Stimulated activated CD8-positive, alpha-beta memory T cell treated with anti-CD3 and anti-CD28 coated beads, Interleukin-7, amount 100 ng/mL, for 48 hours (primary cell): Measurements from ENCODE around the gene C1orf21.

Experiments
- DNase-seq, 2 donors: peaks; one replicate each; pipeline ENCODE4 v3.0.0-alpha.2; 2020; ENCODE audit warnings: low read depth in 1 of 2; ENCODE audit errors: extremely low read depth in 1 of 2

C1orf21 gene

DNA sequence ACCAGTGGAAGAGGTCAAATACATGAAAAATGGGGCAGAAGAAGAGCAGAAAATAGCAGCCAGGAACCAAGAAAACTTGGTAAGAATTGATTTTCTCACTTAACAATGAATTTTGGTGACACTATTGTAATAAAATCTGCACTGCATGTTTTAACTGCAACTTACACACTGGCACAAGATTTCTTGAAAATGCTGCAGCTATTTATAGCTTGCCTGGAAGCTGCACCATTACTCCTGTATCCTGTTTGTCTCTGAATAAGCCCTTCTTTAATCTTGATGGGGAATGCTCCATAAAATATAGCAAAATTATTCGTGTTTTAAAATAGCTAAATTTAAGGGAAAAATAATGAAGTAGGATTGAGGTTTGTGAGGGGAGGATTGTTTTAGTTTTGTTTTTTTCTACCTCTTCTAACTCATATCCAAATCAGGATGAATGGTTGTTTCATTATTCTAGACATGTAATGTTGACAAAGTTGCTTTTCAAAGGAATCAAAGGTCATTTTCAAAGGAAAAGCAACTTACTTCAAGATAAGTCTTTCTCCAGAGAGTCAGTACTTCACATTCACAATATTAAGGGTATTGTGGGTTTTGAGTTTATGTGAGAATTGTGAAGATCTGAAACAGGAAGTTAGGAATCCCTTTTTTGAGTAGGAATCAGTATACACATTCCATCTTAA, 120.9 kb downstream of the C1orf21 start:
- no peak for DNase-seq

DNA sequence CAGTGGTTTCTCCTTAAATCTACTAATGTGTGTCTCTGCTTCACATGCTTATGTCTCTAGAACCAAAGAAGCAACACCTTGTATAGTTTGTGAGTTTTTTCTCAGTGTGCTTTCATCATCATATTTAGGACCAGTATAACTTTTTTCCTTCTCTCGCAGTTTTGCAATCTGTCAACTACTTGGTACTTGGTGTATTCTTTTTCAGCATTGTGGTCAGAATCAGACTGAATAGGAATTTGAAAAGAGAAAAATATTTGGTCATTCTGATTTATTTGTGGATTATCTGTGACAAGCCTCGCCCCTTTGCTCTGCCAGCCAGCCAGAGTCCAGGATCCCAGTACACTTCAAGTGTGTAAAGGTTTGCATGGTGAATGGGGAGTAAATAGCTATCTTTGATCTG, 122.3 kb downstream of the C1orf21 start:
- no peak for DNase-seq

DNA sequence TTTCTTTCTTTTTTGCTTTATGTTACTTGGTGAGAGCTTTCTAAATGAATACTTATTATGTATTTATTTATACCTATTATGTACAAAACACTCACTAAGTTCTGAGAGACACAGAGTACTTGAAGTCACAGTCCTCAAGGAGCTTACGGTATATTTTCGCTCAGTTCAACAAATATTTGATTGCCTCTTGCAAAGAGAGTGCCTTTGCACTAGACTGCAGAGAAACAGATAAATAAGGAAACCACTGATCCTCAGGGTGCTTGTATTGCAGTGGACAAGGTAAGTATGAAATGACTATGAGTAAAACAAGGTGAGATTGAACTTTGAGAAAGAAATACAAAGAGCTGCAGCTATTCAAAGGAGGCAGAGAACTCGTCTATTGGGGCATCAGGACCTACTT, 123.3 kb downstream of the C1orf21 start:
- no peak for DNase-seq

DNA sequence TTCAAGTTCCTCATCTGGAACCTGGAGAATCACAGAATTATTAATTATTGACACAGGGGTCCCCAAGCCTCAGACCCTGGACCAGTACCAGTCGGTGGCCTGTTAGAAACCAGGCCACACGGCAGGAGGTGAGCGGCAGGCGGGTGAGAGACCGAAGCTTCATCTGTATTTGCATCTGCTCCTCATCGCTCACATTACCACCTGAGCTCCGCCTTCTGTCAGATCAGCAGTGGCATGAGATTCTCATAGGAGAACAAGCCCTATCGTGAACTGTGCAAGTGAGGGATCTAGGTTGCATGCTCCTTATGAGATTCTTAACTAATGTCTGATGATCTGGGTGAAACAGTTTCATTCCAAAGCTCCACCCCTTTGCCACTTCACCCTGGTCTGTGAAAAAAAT, 125.9 kb downstream of the C1orf21 start:
- no peak for DNase-seq

DNA sequence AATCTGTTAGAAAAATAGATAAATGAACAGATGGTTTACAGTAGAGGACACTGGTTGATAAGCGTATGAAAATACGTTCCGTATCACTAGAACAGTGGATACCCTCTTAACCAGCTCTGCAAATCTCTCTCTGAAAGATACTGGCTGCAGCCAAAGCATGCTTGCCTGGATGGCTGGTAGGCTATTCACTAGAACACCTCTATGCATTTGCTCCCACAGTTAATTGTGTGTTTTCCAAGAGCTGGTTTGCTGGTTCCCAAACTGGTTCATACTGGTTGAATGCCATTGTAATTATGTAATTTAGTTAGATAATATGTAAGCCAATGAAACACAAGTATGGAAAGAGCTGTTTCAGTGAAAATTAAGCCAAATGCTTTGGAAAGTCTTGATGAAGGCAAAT, 126.6 kb downstream of the C1orf21 start:
- no peak for DNase-seq

DNA sequence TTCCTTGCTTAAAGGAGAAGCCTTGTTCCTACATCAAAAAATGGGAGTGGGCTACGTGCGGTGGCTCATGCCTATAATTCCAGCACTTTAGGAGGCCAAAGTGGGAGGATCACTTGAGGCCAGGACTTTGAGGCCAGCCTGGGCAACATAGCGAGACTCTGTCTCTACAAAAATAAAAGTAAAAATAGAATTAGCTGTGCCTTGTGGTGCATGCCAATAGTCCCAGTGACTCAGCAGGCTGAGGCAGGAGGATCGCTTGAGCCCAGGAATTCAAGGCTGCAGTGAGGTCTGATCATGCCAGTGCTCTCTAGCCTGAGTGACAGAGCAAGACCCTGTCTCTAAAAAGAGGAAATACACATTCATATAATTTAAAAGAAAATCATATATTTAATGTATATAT, 127.1 kb downstream of the C1orf21 start:
- DNase-seq: no peak

DNA sequence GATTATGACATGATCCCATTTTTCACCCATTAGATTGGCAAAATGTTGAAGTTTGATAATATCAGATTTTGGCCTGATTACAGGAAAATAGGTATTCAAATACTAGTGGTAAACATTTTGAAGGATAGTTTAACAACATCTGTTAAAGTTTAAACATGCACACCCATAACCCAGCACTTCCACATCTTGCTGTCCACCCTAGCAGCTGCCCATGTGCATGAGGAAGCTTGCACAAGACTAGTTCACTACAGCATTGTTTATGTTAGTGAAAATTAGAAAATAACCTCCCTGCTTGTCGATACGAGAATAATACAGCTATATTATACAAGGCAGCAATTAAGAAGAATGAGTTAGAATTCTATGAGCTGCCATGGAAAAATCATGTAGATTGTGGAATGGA, 127.6 kb downstream of the C1orf21 start:
- no peak for DNase-seq

DNA sequence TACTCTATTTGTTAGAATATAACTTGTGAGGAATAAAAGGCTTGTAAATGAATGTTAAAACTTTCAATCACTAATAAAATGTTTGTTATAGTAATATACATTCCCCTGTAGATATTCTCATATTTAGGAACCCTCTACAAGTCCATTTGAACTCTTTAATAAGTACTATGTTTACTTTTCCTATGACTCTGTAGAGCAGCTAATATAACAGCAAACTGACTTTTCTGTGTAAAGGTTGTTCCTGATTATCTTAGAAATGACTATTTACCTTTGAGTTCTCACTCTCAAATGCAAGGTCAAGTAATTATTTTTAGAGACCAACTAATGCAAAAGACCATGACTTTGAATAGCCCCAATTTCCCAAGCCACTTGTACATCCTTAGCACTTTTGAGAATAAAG, 130.3 kb downstream of the C1orf21 start:
- DNase-seq: no peak

DNA sequence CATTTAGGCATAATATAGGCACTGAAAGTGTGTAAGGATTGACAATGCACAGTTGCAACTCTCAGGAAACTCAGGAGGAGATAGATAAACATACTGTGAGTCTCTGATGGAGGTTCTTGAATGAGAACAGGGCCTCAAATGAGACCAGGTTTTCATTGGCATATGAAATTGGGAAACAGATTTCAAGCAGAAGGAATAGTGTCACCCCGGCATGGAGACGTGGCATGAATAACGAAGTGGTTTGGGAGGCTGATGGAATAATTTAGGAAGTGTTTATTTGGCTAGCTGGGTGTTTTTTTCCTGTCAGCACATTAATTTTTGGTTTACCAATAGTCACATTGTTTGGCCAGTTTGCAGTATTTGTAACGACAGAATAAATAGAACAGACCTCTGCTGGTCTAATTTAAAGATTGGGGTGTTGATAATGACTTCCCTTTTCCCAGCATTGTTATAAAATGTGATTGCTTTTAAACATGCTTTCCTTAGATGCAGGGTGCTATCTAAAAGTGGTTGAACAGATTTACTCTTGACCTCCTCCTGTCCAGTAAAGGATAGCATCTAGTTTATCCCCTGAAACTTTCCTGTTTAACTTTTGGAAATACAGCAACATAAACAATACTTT, 132.0 kb downstream of the C1orf21 start:
- no peak for DNase-seq

DNA sequence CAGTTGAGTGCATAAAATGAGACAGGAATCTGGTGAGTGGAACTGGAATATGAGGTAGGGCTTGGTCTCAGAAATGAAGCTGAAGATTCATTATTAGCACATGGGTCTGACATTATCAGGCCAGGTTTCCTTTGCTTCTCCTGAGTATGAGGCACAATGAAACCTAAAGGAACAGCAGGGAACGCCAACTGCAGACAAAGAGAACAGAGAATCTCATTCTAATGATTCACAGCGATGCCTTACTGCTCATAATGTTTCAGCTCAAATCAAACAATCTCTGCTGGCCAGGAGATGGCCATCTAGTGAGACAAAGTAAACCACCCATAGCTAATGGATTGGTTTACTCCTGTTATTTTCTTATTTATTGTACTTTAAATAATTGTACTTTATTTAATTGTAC, 133.5 kb downstream of the C1orf21 start:
- no peak for DNase-seq

DNA sequence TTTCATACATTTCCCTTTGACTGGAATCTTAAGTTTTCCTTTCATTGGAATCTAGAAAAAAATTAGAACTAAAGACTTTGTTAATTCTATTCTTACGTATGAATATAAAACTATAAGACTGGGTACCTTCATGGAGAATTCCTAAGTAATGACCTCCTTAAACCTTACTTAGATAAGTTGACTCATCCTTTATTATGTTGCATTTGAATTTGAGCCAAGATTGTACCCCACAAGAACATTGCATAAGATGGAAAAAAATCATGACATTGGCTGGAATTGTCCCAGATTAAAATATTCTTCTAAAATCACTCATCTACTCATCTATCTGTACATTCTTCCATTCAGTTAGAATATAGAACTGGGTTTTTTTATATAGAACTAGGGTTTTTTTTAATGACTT, 137.4 kb downstream of the C1orf21 start:
- no peak for DNase-seq

DNA sequence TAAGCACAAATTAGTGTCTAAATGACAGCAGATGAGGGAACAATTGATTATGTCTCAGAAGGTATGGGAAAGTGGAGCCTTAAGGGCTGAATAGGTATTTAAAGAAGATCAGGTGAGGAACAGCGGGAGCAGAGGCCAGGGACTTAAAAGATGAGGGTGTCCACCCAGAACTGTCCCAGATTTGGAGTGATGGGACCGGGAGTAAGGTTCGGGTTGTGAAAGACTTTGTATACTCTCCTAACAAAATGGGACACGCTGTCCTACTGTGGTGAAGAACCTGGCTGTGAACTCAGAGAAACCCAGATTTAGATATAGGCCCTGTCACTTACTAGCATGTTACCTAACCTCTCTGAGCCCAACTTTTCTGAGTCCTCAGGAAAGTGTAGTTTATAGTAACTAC, 140.6 kb downstream of the C1orf21 start:
- no peak for DNase-seq

DNA sequence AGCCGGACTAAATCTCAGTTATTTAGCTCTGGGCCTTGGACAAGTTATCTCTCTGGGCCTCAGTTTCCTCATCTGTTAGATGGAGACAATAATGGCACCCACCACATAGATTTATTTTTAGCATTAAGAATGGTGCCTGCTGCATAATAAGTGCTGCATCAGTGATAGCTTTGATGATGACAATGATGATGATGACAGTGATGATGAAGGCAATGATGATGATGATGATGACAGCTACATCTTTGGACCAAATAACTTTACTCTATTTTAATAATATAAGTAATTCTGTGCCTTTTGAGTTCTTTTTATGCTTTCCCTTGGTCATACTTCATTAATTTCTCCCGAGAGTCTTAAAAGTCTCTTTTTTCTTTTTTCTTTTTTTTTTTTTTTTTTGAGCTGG, 143.4 kb downstream of the C1orf21 start:
- DNase-seq: no peak

DNA sequence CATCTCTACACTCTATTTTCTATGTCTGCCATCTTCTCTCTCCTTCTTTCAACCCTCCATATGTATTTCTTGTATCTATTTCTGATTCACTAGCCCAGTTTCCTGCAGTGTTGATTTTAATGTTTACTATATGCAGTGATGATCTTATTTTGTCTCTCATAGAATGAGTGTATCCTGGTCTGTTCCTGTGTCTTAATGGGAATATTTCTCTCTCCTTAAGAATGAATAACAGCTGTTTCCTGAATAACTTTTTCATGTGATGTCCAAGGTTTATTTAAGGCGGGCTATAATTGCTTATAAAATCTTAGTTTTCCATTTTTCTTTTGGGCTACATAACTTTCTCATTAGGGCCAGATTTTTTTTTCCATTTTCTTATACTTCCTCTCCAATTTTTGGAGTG, 144.5 kb downstream of the C1orf21 start:
- no peak for DNase-seq

DNA sequence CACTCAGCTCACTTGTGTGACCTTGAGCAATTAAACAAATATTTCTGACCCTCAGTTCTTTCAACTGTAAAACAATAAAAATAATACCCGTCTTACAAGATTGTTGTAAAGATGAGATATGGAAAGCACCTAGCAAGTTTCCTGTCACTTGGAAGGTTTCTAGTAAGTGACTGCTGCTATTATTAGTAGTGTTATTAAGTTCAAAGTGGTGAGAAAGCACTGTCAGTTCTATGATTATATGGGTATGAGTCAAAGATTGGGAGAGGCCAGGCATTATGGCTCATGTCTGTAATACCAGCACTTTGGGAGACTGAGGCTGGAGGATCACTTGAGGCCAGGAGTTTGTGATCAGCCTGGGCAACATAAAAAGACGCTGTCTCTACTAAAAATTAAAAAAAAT, 145.4 kb downstream of the C1orf21 start:
- no peak for DNase-seq

DNA sequence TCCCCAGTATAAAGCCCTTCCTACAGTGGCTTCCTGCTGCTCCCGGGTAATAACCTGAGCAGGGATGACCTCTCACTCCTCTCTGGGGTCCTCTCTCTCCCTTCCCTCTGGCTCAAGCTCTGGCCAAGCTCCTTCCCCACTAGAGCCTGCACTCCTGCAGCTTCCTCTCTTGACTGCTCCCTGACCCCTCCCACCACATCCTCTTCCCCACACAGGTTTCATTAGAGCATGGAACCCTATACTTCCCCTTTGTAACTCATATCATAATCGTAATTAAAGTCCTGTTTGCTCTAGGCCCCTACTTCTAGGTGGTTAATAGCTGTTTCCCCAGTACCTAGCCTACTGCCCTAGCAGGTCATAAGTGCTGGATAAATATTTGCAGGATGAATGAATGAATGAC, 146.2 kb downstream of the C1orf21 start:
- no peak for DNase-seq

DNA sequence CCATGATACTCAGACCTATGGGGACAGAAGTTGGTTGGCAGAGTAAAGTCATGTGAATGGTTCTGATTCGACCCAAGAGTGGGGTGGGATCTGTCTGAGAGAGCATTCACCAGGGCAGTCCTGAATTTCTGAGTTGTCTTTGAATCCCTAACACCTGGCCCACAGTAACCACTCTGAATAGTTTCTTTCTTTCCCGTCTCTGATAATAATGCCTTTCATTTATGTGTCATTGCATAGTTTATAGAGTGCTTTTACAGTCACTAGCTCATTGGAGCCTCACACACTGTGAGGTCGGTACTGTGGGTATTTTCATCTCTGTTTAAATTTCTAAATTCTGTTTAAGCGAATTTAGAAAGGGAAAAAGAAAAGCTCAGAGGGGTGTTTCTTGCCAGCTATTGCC, 147.1 kb downstream of the C1orf21 start:
- no peak for DNase-seq

DNA sequence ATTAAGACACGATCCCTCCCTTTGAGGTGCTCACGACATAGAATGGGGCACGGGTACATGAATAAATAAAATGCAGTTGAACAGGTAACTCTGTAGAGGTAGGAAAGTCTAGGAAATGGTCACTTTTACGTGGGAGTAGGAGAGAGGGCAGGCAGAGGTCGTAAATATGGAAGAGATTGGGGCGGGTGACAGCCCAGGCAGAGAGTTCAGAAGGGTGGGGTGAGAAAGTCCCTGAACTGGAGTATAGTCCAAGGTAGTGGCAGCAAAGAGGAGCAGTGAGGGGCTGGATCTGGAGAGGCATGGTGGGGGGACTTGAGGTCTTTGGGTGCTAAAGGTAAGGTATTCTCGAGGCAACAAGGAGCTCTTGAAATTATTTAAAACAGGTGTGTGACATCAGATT, 147.9 kb downstream of the C1orf21 start:
- no peak for DNase-seq

DNA sequence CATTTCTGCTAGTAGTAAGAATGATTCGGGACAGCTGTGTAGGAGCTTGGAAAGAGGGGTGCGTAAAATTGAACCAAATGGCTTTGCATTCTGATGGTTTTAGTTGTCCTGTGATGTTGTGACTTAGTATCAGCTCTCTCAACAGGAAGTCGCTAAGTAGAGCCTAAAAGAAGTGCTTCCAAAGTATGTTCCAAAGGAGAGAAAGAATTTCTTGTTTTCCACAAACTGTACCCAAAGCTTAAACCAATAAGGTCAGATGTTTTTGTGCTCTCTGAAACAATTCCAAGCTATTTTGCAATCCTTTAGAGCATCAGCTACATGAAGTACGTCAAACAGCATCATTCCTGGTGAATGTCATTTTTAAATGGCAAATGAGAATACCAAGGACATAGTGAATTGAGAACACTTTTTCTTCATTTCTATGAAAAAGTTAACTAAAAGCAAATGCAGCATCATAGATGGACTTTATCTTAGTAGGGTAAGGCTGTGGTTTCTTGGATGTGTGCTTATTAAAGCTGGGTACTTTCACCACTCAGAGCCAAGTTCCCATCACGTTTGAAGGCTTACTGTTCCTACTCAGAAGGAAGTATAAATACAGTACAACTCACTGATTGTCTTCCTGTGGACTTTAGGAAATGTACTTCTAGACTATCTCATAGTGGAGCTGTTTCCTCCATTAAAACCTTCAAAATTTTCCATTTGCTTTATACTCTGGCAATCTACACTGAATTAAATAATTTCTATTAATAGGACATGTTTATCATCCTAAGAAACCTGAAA, 148.6 kb downstream of the C1orf21 start:
- DNase-seq: no peak

DNA sequence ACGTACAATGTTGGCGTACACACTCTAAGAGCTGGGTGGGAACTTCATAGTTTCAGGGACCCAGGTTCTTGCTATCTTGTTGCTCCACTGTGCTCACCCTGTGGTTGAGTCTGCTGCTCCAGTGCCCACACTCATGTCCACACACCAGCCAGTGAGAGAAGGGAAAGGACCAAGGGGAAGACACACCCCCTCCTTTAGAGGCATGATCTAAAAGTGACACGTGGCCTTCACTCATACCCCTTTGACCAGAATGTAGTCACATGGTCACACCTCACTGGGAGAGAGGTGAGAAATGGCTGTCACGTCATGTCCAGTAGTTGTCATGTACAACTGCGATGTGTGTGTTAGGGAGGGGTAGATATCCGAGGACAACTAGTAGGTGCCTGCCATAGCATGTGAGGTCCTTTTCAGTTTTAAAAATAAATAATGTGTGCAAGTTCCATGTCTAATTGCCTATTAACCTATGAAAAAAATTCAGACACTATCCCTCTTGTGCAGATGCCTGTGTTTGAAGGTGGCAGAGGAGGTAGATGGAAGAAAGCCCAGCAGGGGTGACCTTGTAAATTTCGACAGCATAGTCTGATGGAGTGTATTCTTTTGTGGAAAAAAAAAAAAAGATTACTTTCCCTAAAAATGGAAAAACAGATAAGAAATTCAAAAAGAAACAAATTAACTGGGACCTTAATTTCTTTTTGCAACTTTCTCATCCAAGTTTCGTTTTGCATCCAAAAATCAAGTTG, 149.6 kb downstream of the C1orf21 start:
- no peak for DNase-seq

DNA sequence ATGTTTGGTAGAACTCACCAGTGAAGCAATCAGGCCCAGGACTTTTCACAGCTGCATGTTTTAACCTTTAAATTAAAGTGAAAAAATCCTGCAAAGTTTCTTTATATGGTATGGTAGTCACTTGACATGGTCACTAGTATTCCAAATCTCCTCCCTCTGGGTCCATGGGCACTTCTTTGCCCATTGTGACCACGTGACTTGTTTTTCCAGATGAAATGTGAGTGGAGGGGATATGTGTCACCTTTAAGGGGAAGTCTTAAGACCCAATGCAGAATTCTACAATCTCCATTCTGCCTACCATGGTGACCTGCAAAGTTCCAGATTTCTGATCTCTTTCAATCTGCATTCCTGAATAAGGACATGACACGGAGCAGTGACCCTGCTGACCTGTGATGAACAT, 152.8 kb downstream of the C1orf21 start:
- DNase-seq: no peak
